Smooth muscle cell (in vitro differentiated cells): ENCODE results near the gene RNMT. TPM values are rescaled to one million over a fixed set of nuclear protein-coding genes. Genes with fewer than 3 reads are reported as not detected.

Experiments used
- DNase-seq: peaks from one replicate; lab custom pipeline; 2025; ENCODE audit not compliant: unreplicated experiment; lab: John Stamatoyannopoulos, UW
- H2AFZ ChIP-seq: fragments of 200-600 bp; sonication (generic); 2 replicates; pipeline ENCODE4 v1.6.0; 2016; ENCODE audit warnings: antibody characterized with exemption, low read depth, mild to moderate bottlenecking
- H3F3A ChIP-seq: fragments of 200-600 bp; sonication (generic); 2 replicates; pipeline ENCODE4 v1.6.0; 2017; ENCODE audit warnings: antibody characterized with exemption, low read depth
- H3K27ac ChIP-seq: fragments of 200-600 bp; sonication (generic); 2 replicates; pipeline ENCODE4 v1.5.1; 2016; ENCODE audit warnings: low read depth, mild to moderate bottlenecking
- H3K27me3 ChIP-seq: fragments of 200-600 bp; sonication (generic); 2 replicates; pipeline ENCODE4 v1.6.1; 2016; ENCODE audit warnings: low read depth, mild to moderate bottlenecking
- H3K36me3 ChIP-seq: fragments of 200-600 bp; sonication (generic); 2 replicates; pipeline ENCODE4 v1.5.1; 2016; ENCODE audit warnings: low read depth
- H3K4me1 ChIP-seq: fragments of 200-600 bp; sonication (generic); 2 replicates; pipeline ENCODE4 v1.5.1; 2016; ENCODE audit warnings: low read depth
- H3K4me2 ChIP-seq: fragments of 200-600 bp; sonication (generic); 2 replicates; pipeline ENCODE4 v1.6.0; 2016; ENCODE audit warnings: mild to moderate bottlenecking
- H3K4me3 ChIP-seq: fragments of 200-600 bp; sonication (generic); 2 replicates; pipeline ENCODE4 v1.5.1; 2016; ENCODE audit warnings: mild to moderate bottlenecking
- H3K79me2 ChIP-seq: fragments of 200-600 bp; sonication (generic); 2 replicates; pipeline ENCODE4 v1.6.0; 2016; ENCODE audit warnings: low read depth, mild to moderate bottlenecking
- H3K9ac ChIP-seq: fragments of 200-600 bp; sonication (generic); 2 replicates; pipeline ENCODE4 v1.6.0; 2016; ENCODE audit warnings: low read depth
- H3K9me3 ChIP-seq: fragments of 200-600 bp; sonication (generic); replicated peaks from 2 replicates; pipeline ENCODE4 v1.5.1; 2016; ENCODE audit warnings: low read depth
- H4K20me1 ChIP-seq: fragments of 200-600 bp; sonication (generic); 2 replicates; pipeline ENCODE4 v1.6.0; 2016; ENCODE audit warnings: low read depth
- WGBS: methylation state at CpG from one replicate; pipeline ENCODE4 v1.1.7; 2016; ENCODE audit warnings: low lambda C conversion rate; 5-methylcytosine and 5-hydroxymethylcytosine counted together
- polyA plus RNA-seq: library from polyadenylated mRNA; unstranded; fragments of >200 nt; fragmentation: Nextera tagmentation; extraction: Ambion mirVana; gene quantifications from 2 replicates; pipeline ENCODE4 v1.2.1, GENCODE V29; 2016
- total RNA-seq: library from RNA; depleted of rRNA; stranded (reverse); fragments of >200 nt; gene quantifications from 2 replicates; pipeline ENCODE4 v1.2.3, GENCODE V29; 2014
- TF ChIP-seq, protein P1 (sequence below): fragments of 200-600 bp; sonication (generic); IDR thresholded peaks from 2 replicates; pipeline ENCODE4 v1.5.1; 2017; ENCODE audit warnings: borderline replicate concordance, mild to moderate bottlenecking, antibody characterized with exemption; ENCODE audit not compliant: insufficient read depth, poor library complexity, severe bottlenecking

Gene RNMT
- total and polyA plus RNA-seq, 2 experiments from 2014 or later = 38.6 to 48.3 TPM

DNA sequence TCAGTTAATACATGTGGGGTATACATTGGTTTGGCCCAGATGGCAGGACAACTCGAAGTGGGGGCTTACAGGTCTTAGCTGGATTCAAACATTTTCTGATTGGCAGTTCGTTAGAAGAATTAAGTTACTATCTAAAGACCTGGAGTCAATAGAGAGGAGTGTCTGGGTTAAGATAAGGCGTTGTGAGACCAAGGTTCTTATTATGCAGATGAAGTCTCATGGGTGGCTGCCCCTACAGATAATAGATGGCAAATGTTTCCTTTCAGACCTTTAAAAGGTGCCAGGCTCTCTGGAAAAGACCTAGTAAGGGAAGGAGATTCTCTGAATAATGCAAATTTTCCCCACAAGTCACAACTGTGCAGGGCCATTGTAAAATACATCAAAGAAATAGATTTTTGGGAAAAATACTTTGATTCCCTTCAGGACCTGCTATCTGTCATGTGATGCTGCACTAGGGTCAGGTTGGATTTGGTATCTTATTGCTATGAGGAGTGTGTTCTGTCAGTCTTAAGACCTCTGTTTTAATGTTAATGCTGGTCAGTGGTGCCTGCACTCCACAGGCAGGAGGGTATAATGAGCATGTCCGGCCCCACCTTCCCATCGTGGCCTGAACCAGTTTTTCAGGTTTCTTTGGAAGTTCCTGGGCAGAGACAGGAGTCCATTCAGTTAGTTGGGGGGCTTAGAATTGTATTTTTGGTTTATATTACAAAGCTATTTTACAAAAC lies 83.2 kb downstream of the RNMT start:
- H2AFZ ChIP-seq = no peak overlapping the region
- H3K4me3 ChIP-seq = no peak overlapping the region
- H3K79me2 ChIP-seq = no peaks in the 10 kb centered on the region
- H3K9ac ChIP-seq = no peak overlapping the region
- no peaks in the 10 kb centered on the region for H3K27me3 ChIP-seq
- no peaks in the 10 kb centered on the region for H3K36me3 ChIP-seq
- WGBS = 29% methylated on average over 5 of the region's 5 CpGs
- H3K4me1 ChIP-seq = no peaks in the 10 kb centered on the region
- DNase-seq = no peak
- H3F3A ChIP-seq = no peaks in the 10 kb centered on the region
- H4K20me1 ChIP-seq = no peaks in the 10 kb centered on the region
- H3K4me2 ChIP-seq = no peak overlapping the region
- no peaks in the 10 kb centered on the region for H3K9me3 ChIP-seq
- H3K27ac ChIP-seq = no peak overlapping the region
- TF ChIP-seq, protein P1, sequence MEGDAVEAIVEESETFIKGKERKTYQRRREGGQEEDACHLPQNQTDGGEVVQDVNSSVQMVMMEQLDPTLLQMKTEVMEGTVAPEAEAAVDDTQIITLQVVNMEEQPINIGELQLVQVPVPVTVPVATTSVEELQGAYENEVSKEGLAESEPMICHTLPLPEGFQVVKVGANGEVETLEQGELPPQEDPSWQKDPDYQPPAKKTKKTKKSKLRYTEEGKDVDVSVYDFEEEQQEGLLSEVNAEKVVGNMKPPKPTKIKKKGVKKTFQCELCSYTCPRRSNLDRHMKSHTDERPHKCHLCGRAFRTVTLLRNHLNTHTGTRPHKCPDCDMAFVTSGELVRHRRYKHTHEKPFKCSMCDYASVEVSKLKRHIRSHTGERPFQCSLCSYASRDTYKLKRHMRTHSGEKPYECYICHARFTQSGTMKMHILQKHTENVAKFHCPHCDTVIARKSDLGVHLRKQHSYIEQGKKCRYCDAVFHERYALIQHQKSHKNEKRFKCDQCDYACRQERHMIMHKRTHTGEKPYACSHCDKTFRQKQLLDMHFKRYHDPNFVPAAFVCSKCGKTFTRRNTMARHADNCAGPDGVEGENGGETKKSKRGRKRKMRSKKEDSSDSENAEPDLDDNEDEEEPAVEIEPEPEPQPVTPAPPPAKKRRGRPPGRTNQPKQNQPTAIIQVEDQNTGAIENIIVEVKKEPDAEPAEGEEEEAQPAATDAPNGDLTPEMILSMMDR = no peak

DNA sequence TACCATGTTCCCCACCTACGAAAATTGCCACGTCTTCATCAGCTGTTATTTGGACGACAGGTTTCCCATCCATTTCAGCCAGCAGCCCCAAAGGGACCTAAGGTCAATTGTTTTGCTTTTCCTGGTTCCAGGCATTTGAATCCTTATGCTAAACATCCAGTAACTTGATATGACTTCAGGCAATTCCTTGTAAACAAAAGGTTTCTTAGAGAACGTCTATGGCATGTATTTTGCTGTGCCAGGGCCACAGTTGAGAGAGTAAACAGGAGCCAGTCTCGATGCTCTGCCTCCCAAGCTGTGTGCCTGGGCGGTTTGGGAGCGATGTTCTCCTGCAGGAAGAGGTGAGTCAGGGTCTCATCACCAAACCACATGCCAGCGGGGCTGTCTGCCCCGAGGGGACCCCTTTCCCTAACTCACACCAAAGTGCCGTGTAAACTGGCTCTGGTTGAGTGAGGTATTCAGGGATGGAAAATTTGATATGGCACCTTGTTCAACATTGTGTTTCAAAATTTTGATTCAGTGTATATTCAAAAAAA lies 84.5 kb downstream of the RNMT start:
- no peak overlapping the region for H2AFZ ChIP-seq
- H3K4me2 ChIP-seq = no peak overlapping the region
- no peaks in the 10 kb centered on the region for H3K4me1 ChIP-seq
- H3K27me3 ChIP-seq = no peaks in the 10 kb centered on the region
- no peaks in the 10 kb centered on the region for H3F3A ChIP-seq
- no peak overlapping the region for H3K4me3 ChIP-seq
- no peaks in the 10 kb centered on the region for H3K9me3 ChIP-seq
- no peak for DNase-seq
- no peak overlapping the region for H3K27ac ChIP-seq
- no peaks in the 10 kb centered on the region for H4K20me1 ChIP-seq
- no peaks in the 10 kb centered on the region for H3K79me2 ChIP-seq
- 44% methylated on average over 10 of the region's 10 CpGs for WGBS
- H3K9ac ChIP-seq = no peak overlapping the region
- H3K36me3 ChIP-seq = no peaks in the 10 kb centered on the region
- TF ChIP-seq, protein P1 = no peak

DNA sequence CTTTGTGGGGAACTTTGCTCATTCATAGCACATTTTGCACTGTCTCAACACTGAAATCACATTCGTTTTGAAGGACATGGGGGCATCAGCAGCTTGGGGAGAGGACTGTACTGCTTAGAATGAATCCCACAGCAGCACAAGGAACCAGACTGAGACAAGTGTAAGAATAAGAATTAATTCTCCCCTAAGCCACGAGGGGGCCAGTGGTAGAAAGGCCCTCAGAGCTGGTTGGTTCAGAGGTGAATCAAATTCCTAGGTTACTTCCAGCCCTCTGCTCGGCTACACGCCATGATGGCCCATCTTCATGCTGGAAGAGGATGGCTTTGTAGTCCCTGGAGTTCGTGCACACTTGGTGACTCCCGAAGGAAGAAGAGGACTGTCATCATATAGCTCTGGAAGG lies 85.5 kb downstream of the RNMT start:
- Histone ChIP-seq H3K4me2 (no peak overlapping the region), H3K4me3 (no peak overlapping the region), H3K27me3 (no peaks in the 10 kb centered on the region), H2AFZ (no peak overlapping the region), H3K27ac (no peak overlapping the region), H3K79me2 (no peaks in the 10 kb centered on the region), H3K36me3 (no peaks in the 10 kb centered on the region), H3K9me3 (no peaks in the 10 kb centered on the region), H3K9ac (no peak overlapping the region), H4K20me1 (no peaks in the 10 kb centered on the region), H3K4me1 (no peaks in the 10 kb centered on the region), H3F3A (no peaks in the 10 kb centered on the region)
- DNase-seq = no peak
- 69% methylated on average over 6 of the region's 6 CpGs for WGBS
- TF ChIP-seq, protein P1 = no peak
